GM18526 (cell line): ENCODE results near the gene STUM.

ENCODE experiments used
- POLR2A ChIP-seq: IDR thresholded peaks from 3 replicates; pipeline ENCODE4 v1.6.1; 2011; ENCODE audit not compliant: insufficient read length; ENCODE audit errors: extremely low read depth

The STUM gene

GRCh38 chr1:226627050-226627755 is 78.6 kb downstream of the STUM start:
- no peak for TF ChIP-seq POLR2A

GRCh38 chr1:226627924-226628611 is 79.5 kb downstream of the STUM start:
- no peak for TF ChIP-seq POLR2A

GRCh38 chr1:226628612-226629155 is 80.1 kb downstream of the STUM start:
- no peak for TF ChIP-seq POLR2A

GRCh38 chr1:226629210-226629895 is 80.8 kb downstream of the STUM start:
- TF ChIP-seq POLR2A = no peak

GRCh38 chr1:226629896-226630550 is 81.5 kb downstream of the STUM start:
- TF ChIP-seq POLR2A = no peak

- TF ChIP-seq POLR2A = no peak
Observed at GRCh38 chr1:226630592-226630991, 82.0 kb downstream of the STUM start.

- TF ChIP-seq POLR2A = no peak
Observed at GRCh38 chr1:226631229-226632000, 82.9 kb downstream of the STUM start.

GRCh38 chr1:226632169-226632879 is 83.8 kb downstream of the STUM start:
- TF ChIP-seq POLR2A = no peak

- TF ChIP-seq POLR2A = no peak
Observed at GRCh38 chr1:226632922-226633351, 84.4 kb downstream of the STUM start.

- no peak for TF ChIP-seq POLR2A
Observed at GRCh38 chr1:226633541-226634165, 85.1 kb downstream of the STUM start.

GRCh38 chr1:226634166-226634588 is 85.6 kb downstream of the STUM start:
- no peak for TF ChIP-seq POLR2A

GRCh38 chr1:226634611-226635246 is 86.2 kb downstream of the STUM start:
- TF ChIP-seq POLR2A = no peak

- no peak for TF ChIP-seq POLR2A
Observed at GRCh38 chr1:226635456-226635941, 86.9 kb downstream of the STUM start.

GRCh38 chr1:226636847-226637096 is 88.2 kb downstream of the STUM start:
- no peak for TF ChIP-seq POLR2A
